HepG2 (cell line): ENCODE measurements around the gene PAPPA.

Experiments
- ATF1 ChIP-seq: IDR thresholded peaks from 2 replicates; pipeline ENCODE4 v1.6.1; 2016; ENCODE audit warnings: mild to moderate bottlenecking, control low read depth
- POLR2A ChIP-seq, 2 experiments: IDR thresholded peaks; 2 replicates each; pipeline ENCODE4 v1.6.1; 2011; ENCODE audit warnings: low read depth in 2 of 2, low read length in 2 of 2, mild to moderate bottlenecking in 1 of 2, moderate library complexity in 1 of 2; ENCODE audit not compliant: insufficient read depth in 1 of 2
- ZNF224 ChIP-seq: sonication (generic); formaldehyde crosslinking; IDR thresholded peaks from 2 replicates; pipeline ENCODE4 v1.5.0; 2020; ENCODE audit warnings: mild to moderate bottlenecking, missing genetic modification reagents
- TF ChIP-seq, protein P1 (sequence below): sonication (generic); formaldehyde crosslinking; IDR thresholded peaks from 2 replicates; pipeline ENCODE4 v1.5.0; 2020; ENCODE audit warnings: mild to moderate bottlenecking, missing genetic modification reagents, moderate library complexity

GRCh38 chr9:116403171-116403570 is 249.6 kb downstream of the PAPPA start:
- TF ChIP-seq, protein P1, sequence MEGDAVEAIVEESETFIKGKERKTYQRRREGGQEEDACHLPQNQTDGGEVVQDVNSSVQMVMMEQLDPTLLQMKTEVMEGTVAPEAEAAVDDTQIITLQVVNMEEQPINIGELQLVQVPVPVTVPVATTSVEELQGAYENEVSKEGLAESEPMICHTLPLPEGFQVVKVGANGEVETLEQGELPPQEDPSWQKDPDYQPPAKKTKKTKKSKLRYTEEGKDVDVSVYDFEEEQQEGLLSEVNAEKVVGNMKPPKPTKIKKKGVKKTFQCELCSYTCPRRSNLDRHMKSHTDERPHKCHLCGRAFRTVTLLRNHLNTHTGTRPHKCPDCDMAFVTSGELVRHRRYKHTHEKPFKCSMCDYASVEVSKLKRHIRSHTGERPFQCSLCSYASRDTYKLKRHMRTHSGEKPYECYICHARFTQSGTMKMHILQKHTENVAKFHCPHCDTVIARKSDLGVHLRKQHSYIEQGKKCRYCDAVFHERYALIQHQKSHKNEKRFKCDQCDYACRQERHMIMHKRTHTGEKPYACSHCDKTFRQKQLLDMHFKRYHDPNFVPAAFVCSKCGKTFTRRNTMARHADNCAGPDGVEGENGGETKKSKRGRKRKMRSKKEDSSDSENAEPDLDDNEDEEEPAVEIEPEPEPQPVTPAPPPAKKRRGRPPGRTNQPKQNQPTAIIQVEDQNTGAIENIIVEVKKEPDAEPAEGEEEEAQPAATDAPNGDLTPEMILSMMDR: no peak
- TF ChIP-seq ATF1 (CRISPR knock-in tag) (no peak), POLR2A (IDR thresholded peaks at IDR 0.05; ENCODE audit: insufficient read depth in 1 of 2, low read depth in 2 of 2, low read length in 2 of 2) (no peak), ZNF224 (no peak)
